ENCODE measurements around the gene ARHGEF6.
A peak's percentile ranks its signal among the peaks of the same experiment; 100 is the strongest.

ARHGEF6 gene

DNA sequence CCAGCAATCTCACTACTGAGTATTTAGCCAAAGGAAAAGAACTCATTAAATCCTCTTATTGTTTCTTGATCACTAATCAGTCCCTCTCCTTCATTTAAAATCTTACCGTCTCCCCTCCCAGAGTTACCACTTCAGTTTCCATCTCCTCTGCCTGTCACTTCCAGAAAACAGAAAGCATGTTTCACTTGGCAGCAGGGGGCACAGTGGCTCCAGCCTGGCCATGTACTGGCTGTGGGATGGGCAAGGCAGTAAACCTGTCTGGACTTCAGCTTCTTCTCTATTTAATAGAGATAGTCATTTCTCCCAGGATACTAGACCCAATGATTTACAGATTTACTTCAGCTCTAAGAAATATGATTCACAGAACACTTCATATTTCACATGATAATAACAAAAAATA lies 69.6 kb downstream of the ARHGEF6 start:
- no peak overlapping the region for H3K4me3 ChIP-seq (ENCODE audit: low read length, poor library complexity, severe bottlenecking)
- no peaks in the 10 kb centered on the region for H3F3A ChIP-seq (ENCODE audit: low read depth)
- no peak overlapping the region for H3K4me2 ChIP-seq (ENCODE audit: low read depth, low read length, poor library complexity, severe bottlenecking)
- peaks cover 16% of the 10 kb centered on the region for H3K4me1 ChIP-seq (ENCODE audit: insufficient read depth, low read length, poor library complexity, severe bottlenecking)
- H3K9ac ChIP-seq (ENCODE audit: low read depth, low read length, poor library complexity, severe bottlenecking) = no peak overlapping the region
- no peaks in the 10 kb centered on the region for H4K20me1 ChIP-seq (ENCODE audit: insufficient read depth, low read length, poor library complexity, severe bottlenecking)
- H3K9me2 ChIP-seq (replicated peaks; ENCODE audit: low read depth, low read length) = no peaks in the 10 kb centered on the region
- no peaks in the 10 kb centered on the region for H3K27me3 ChIP-seq (ENCODE audit: insufficient read depth, low read length, poor library complexity, severe bottlenecking)
- H2AFZ ChIP-seq (ENCODE audit: low read length) = no peak overlapping the region
- H3K9me3 ChIP-seq (ENCODE audit: insufficient read depth, low read depth, low read length) = no peaks in the 10 kb centered on the region
- H3K36me3 ChIP-seq (ENCODE audit: insufficient read depth, low read length) = peaks cover 31% of the 10 kb centered on the region; the same call in 1 of the 2 replicates
- H3K79me2 ChIP-seq (ENCODE audit: insufficient read depth, low read length) = peaks cover under 1% of the 10 kb centered on the region; the same call in 1 of the 2 replicates
- TF ChIP-seq, protein P1, sequence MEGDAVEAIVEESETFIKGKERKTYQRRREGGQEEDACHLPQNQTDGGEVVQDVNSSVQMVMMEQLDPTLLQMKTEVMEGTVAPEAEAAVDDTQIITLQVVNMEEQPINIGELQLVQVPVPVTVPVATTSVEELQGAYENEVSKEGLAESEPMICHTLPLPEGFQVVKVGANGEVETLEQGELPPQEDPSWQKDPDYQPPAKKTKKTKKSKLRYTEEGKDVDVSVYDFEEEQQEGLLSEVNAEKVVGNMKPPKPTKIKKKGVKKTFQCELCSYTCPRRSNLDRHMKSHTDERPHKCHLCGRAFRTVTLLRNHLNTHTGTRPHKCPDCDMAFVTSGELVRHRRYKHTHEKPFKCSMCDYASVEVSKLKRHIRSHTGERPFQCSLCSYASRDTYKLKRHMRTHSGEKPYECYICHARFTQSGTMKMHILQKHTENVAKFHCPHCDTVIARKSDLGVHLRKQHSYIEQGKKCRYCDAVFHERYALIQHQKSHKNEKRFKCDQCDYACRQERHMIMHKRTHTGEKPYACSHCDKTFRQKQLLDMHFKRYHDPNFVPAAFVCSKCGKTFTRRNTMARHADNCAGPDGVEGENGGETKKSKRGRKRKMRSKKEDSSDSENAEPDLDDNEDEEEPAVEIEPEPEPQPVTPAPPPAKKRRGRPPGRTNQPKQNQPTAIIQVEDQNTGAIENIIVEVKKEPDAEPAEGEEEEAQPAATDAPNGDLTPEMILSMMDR (conservative IDR thresholded peaks at IDR 0.05; ENCODE audit: low read length) = peak; percentile 58
- no peak for TF ChIP-seq EZH2phosphoT487 (IDR thresholded peaks at IDR 0.05; ENCODE audit: borderline replicate concordance)

DNA sequence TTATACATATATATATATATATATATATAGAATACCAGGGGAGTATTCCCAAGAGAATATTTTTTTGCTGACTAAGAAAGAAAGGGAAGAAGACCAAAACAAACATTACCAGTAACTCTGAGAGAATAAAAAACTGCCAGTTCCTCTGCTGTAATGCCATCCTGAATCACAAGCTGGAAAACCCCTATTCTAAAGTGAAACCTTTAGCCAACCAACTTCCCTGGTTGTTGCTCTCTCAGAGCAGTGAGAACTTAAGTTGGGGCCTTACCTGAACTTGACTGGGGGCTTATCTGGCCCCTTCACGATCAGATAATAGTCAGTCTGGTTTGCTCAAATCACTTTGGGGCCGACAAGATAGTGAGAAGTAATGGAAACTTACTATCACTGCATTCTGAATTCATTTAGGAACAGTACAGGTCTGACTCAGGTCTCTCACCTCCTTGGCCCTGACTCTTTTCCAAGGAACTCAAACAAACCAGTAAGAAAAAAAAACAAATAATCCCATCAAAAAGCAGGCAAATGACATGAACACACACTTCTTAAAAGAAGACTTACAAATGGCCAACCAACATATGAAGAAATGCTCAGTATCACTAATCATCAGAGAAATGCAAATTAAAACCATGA lies 70.3 kb downstream of the ARHGEF6 start:
- Histone ChIP-seq H3K9ac (ENCODE audit: low read depth, low read length, poor library complexity, severe bottlenecking) (no peak overlapping the region), H3F3A (ENCODE audit: low read depth) (no peaks in the 10 kb centered on the region), H3K4me3 (ENCODE audit: low read length, poor library complexity, severe bottlenecking) (no peak overlapping the region), H3K27me3 (ENCODE audit: insufficient read depth, low read length, poor library complexity, severe bottlenecking) (no peaks in the 10 kb centered on the region), H3K4me2 (ENCODE audit: low read depth, low read length, poor library complexity, severe bottlenecking) (no peak overlapping the region), H4K20me1 (ENCODE audit: insufficient read depth, low read length, poor library complexity, severe bottlenecking) (no peaks in the 10 kb centered on the region), H2AFZ (ENCODE audit: low read length) (no peak overlapping the region), H3K4me1 (ENCODE audit: insufficient read depth, low read length, poor library complexity, severe bottlenecking) (peaks cover 13% of the 10 kb centered on the region), H3K36me3 (ENCODE audit: insufficient read depth, low read length) (peaks cover 36% of the 10 kb centered on the region; the same call in 1 of the 2 replicates), H3K79me2 (ENCODE audit: insufficient read depth, low read length) (no peaks in the 10 kb centered on the region), H3K9me3 (ENCODE audit: insufficient read depth, low read depth, low read length) (no peaks in the 10 kb centered on the region), H3K9me2 (replicated peaks; ENCODE audit: low read depth, low read length) (no peaks in the 10 kb centered on the region)
- no peak for TF ChIP-seq EZH2phosphoT487 (IDR thresholded peaks at IDR 0.05; ENCODE audit: borderline replicate concordance)
- TF ChIP-seq, protein P1 (conservative IDR thresholded peaks at IDR 0.05; ENCODE audit: low read length) = no peak

DNA sequence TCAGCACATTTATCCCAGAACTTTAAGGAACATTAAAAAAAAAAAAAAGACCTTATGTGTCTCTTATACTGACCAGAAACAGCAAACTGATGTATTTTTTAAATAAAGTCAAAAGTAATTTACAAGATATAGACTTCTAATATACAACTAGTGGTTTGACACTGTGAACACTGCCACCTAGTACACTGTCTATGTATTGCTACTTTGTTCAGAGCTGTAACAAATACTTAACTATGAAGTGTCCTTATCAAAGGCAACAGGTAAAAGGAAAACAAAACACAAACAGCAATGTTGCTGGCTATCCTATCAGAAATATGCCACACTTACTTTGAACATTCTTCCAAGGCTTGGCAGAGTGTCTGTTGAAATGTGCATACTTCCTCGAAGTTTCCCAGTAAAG lies 72.4 kb downstream of the ARHGEF6 start:
- Histone ChIP-seq H4K20me1 (ENCODE audit: insufficient read depth, low read length, poor library complexity, severe bottlenecking) (no peaks in the 10 kb centered on the region), H3F3A (ENCODE audit: low read depth) (no peaks in the 10 kb centered on the region), H3K27me3 (ENCODE audit: insufficient read depth, low read length, poor library complexity, severe bottlenecking) (no peaks in the 10 kb centered on the region), H2AFZ (ENCODE audit: low read length) (no peak overlapping the region), H3K9me3 (ENCODE audit: insufficient read depth, low read depth, low read length) (no peaks in the 10 kb centered on the region), H3K4me2 (ENCODE audit: low read depth, low read length, poor library complexity, severe bottlenecking) (no peak overlapping the region), H3K4me1 (ENCODE audit: insufficient read depth, low read length, poor library complexity, severe bottlenecking) (peaks cover 7% of the 10 kb centered on the region), H3K9ac (ENCODE audit: low read depth, low read length, poor library complexity, severe bottlenecking) (no peak overlapping the region), H3K36me3 (ENCODE audit: insufficient read depth, low read length) (peaks cover 47% of the 10 kb centered on the region; the same call in 1 of the 2 replicates), H3K9me2 (replicated peaks; ENCODE audit: low read depth, low read length) (no peaks in the 10 kb centered on the region), H3K4me3 (ENCODE audit: low read length, poor library complexity, severe bottlenecking) (no peak overlapping the region), H3K79me2 (ENCODE audit: insufficient read depth, low read length) (no peaks in the 10 kb centered on the region)
- TF ChIP-seq, protein P1 (conservative IDR thresholded peaks at IDR 0.05; ENCODE audit: low read length) = peak; percentile 58; the same call in 1 of the 2 replicates
- TF ChIP-seq EZH2phosphoT487 (IDR thresholded peaks at IDR 0.05; ENCODE audit: borderline replicate concordance) = no peak

Measured in Loucy (cell line).